A673 (cell line): ENCODE results near the gene RASL12. TPM values are rescaled to one million over a fixed set of nuclear protein-coding genes. Genes with fewer than 3 reads are reported as not detected.

Experiments
- BruUV-seq: library from RNA; stranded (reverse); fragments of 400-500 nt; replicated peaks from 2 replicates; lab custom pipeline; 2021; lab: Mats Ljungman, UMichigan
- CTCF ChIA-PET: fragments of 300-600 bp; sonication (Branson Sonifier 250); formaldehyde crosslinking; loops from one replicate; lab custom pipeline; 2022; ENCODE audit warnings: antibody characterized with exemption; lab: Charles Lee
- POLR2A ChIA-PET: fragments of 300-600 bp; sonication (Branson Sonifier 250); formaldehyde crosslinking; loops from one replicate; lab custom pipeline; 2022; ENCODE audit warnings: antibody characterized with exemption; ENCODE audit not compliant: low non-redundant PET; lab: Charles Lee
- DNase-seq: peaks from one replicate; pipeline ENCODE4 v3.0.0-alpha.2; 2015; ENCODE audit warnings: low spot score
- H3K27ac ChIP-seq: fragments of 200-600 bp; sonication (generic); 2 replicates; pipeline ENCODE4 v1.5.1; 2016; ENCODE audit warnings: mixed run types, low read depth, mild to moderate bottlenecking, mixed read lengths, antibody characterized with exemption, low read length; ENCODE audit not compliant: poor library complexity, severe bottlenecking
- H3K27me3 ChIP-seq: fragments of 200-600 bp; sonication (generic); replicated peaks from 2 replicates; pipeline ENCODE4 v1.6.1; 2017; ENCODE audit warnings: mixed run types, low read depth, mild to moderate bottlenecking, mixed read lengths, antibody characterized with exemption, low read length; ENCODE audit not compliant: insufficient read depth, poor library complexity
- H3K36me3 ChIP-seq: fragments of 200-600 bp; sonication (generic); 2 replicates; pipeline ENCODE4 v1.6.1; 2016; ENCODE audit warnings: mixed run types, mild to moderate bottlenecking, mixed read lengths, antibody characterized with exemption, low read length; ENCODE audit not compliant: insufficient read depth, poor library complexity, severe bottlenecking
- H3K4me1 ChIP-seq: fragments of 200-600 bp; sonication (generic); 2 replicates; pipeline ENCODE4 v1.6.1; 2017; ENCODE audit warnings: mixed run types, mild to moderate bottlenecking, mixed read lengths, antibody characterized with exemption, low read length; ENCODE audit not compliant: insufficient read depth, poor library complexity, severe bottlenecking
- H3K4me3 ChIP-seq: fragments of 200-600 bp; sonication (generic); 2 replicates; pipeline ENCODE4 v1.5.1; 2016; ENCODE audit warnings: low read depth, mixed run types, mild to moderate bottlenecking, mixed read lengths, low read length; ENCODE audit not compliant: poor library complexity, severe bottlenecking
- H3K9me3 ChIP-seq: fragments of 200-600 bp; sonication (generic); 2 replicates; pipeline ENCODE4 v1.6.1; 2016; ENCODE audit warnings: mixed run types, low read depth, mild to moderate bottlenecking, mixed read lengths, antibody characterized with exemption, low read length; ENCODE audit not compliant: poor library complexity, severe bottlenecking
- EZH2 ChIP-seq: fragments of 200-600 bp; sonication (generic); IDR thresholded peaks from 2 replicates; pipeline ENCODE4 v1.6.1; 2017; ENCODE audit warnings: borderline replicate concordance, low read depth, mild to moderate bottlenecking, mixed read lengths, antibody characterized with exemption, low read length; ENCODE audit not compliant: poor library complexity, severe bottlenecking
- intact Hi-C: fragments of 100-400 bp; cut with micrococcal nuclease; formaldehyde crosslinking; loops from one replicate; pipeline ENCODE4 v1.10.0; 2022; ENCODE audit not compliant: unreplicated experiment
- total RNA-seq: library from RNA; stranded (reverse); gene quantifications from 2 replicates; pipeline ENCODE4 v1.2.3, GENCODE V29; 2021
- TF ChIP-seq, protein P1 (sequence below): fragments of 300-800, 200-600 bp; sonication (generic); conservative IDR thresholded peaks from 2 replicates; pipeline ENCODE4 v1.5.1; 2017; ENCODE audit warnings: low read depth, mild to moderate bottlenecking, antibody characterized with exemption, low read length, moderate library complexity, mixed read lengths

The RASL12 gene
- total RNA-seq, 1 experiment from 2014 or later, result 0.69 TPM

DNA sequence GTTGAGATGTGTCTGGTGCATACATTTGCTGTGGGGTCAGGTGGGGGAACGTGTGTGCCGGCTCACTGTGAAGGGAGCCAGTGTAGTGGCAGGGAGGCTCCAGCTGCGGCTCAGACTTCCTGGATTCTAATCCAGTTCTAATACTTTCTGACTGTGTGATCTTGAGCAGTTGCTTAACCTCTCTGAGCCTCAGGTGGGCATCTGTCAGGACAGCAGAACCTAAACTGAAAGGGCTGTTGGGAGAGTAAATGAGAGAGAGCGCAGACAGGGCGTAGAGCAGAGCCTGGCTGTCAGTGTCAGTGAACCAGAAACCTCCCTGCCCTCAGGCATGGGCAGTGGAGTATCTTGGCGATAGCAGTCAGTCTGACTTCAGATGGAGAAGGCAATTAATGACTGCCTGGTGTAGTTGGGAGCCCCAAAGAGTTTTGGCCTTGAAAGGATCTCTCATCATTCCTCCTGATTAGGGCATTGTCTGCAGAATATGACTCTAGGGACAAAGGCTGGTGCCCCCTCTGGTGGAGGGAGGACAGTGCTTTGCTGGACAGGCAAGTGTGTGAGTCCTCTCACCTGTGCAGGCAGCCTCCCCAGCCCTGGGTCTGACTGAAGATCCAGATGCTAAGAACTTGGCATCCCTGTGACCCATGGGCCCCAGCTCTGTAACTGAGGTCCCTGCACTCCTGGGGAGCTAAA is 18.3 kb upstream of the RASL12 start:
- H3K27ac ChIP-seq, result no peak overlapping the region
- CTCF ChIA-PET, result interaction anchor here (1.3 to 1.8 kb wide), 2 partner anchors 15 to 17 kb away, joined by 4 to 7 read pairs; no protein-coding TSS in a partner anchor
- no peak overlapping the region for H3K4me3 ChIP-seq
- no peak for DNase-seq
- TF ChIP-seq EZH2, result no peak
- TF ChIP-seq, protein P1, sequence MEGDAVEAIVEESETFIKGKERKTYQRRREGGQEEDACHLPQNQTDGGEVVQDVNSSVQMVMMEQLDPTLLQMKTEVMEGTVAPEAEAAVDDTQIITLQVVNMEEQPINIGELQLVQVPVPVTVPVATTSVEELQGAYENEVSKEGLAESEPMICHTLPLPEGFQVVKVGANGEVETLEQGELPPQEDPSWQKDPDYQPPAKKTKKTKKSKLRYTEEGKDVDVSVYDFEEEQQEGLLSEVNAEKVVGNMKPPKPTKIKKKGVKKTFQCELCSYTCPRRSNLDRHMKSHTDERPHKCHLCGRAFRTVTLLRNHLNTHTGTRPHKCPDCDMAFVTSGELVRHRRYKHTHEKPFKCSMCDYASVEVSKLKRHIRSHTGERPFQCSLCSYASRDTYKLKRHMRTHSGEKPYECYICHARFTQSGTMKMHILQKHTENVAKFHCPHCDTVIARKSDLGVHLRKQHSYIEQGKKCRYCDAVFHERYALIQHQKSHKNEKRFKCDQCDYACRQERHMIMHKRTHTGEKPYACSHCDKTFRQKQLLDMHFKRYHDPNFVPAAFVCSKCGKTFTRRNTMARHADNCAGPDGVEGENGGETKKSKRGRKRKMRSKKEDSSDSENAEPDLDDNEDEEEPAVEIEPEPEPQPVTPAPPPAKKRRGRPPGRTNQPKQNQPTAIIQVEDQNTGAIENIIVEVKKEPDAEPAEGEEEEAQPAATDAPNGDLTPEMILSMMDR, result peak; percentile 20; the same call in 1 of the 2 replicates
- H3K27me3 ChIP-seq, result no peaks in the 10 kb centered on the region
- no peaks in the 10 kb centered on the region for H3K36me3 ChIP-seq
- intact Hi-C loops, result loop anchor here (5.0 kb wide), 1 partner anchor 34 kb away; no protein-coding TSS in a partner anchor
- POLR2A ChIA-PET, result no interaction called here
- H3K9me3 ChIP-seq, result no peaks in the 10 kb centered on the region
- H3K4me1 ChIP-seq, result no peaks in the 10 kb centered on the region
- no TSS peak for BruUV-seq

DNA sequence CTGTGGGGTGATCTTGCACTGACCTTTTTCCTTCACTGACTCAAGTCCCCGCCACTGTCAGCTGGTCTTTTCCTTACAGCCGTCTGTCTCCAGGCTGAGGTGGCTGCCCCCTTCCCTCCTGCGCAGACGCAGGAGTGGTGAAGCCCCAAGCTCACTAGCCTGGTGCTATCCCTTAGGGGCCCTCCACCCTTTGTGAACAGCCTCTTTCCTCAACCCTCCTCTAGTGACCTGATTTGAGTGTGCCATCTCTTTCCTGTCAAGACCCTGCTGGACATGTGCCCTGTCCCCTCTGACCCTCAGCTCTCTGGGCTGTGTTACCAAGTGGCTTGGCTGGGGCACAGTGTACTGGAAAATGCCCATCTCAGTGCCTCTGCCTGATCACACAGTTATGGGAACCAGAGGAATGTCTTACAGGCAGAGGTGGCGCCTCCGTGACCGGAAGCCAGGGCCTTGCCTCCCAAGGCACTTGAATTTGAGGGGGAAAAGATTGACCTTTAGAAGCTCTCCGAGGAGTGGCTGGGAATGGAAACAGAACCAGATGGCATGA is 17.5 kb upstream of the RASL12 start:
- intact Hi-C loops, result loop anchor here (5.0 kb wide), 1 partner anchor 33 kb away; no protein-coding TSS in a partner anchor
- CTCF ChIA-PET, result no interaction called here
- Histone ChIP-seq H3K4me3 (no peak overlapping the region), H3K27me3 (no peaks in the 10 kb centered on the region), H3K9me3 (no peaks in the 10 kb centered on the region), H3K4me1 (no peaks in the 10 kb centered on the region), H3K36me3 (no peaks in the 10 kb centered on the region), H3K27ac (no peak overlapping the region)
- BruUV-seq, result no TSS peak
- TF ChIP-seq, protein P1, result no peak
- DNase-seq, result no peak
- POLR2A ChIA-PET, result no interaction called here

DNA sequence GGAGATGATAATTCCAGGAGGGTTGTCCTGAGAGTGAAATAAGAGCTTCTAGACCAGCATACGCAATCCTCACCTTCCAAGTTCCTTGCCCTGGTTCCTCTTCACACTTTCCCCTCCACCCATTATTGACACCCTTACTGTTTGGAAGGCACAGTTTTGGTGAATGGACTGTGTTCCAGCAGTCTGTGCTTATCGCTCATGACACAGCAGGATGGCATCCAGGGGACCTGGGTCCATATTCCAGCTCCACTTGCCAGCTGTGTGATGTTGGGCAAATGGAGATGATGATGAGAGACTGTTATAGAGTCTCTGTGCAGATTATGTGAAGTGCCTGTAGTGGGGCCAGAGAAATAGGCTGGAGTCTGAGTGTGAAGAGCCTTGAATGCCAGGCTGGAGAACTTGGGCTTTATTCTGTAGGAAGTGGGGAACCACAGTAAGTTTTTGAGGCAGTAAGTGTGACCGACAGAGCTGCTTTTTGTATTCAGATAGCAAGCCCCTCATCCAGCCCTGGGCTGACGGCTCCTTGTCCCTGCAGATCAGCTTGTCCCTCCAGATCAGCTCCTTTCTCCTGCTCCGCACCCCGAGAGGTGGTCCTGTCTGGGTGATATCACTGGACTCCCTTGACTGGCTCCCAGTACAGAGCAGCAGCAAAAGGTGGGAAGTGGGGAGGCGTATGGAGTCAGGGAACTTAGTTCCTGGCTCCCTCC is 16.9 kb upstream of the RASL12 start:
- intact Hi-C loops, result loop anchor here (5.0 kb wide), 1 partner anchor 32 kb away; no protein-coding TSS in a partner anchor
- no peak for TF ChIP-seq EZH2
- TF ChIP-seq, protein P1, result no peak
- ChIA-PET POLR2A (no interaction called here), CTCF (no interaction called here)
- H3K36me3 ChIP-seq, result no peaks in the 10 kb centered on the region
- no peaks in the 10 kb centered on the region for H3K4me1 ChIP-seq
- H3K9me3 ChIP-seq, result no peaks in the 10 kb centered on the region
- no peaks in the 10 kb centered on the region for H3K27me3 ChIP-seq
- DNase-seq, result no peak
- no peak overlapping the region for H3K4me3 ChIP-seq
- H3K27ac ChIP-seq, result no peak overlapping the region
- no TSS peak for BruUV-seq
